ENCODE data around the gene COG4.
"Not testable (repeated sequence)": the region's sequence is repeated elsewhere in the genome, so short reads cannot be mapped to it uniquely, and the experiment has no call there.

COG4 gene

GRCh38 chr16:70551788-70552187 lies 28.4 kb upstream of the COG4 start:
- DNase-seq (ENCODE audit: low read depth): no peak
- no peak overlapping the region for H3K4me3 ChIP-seq (replicated peaks; ENCODE audit: low read depth, low read length)
- TF ChIP-seq CTCF (IDR thresholded peaks at IDR 0.05; ENCODE audit: low read length, missing control alignments): no peak

DNA sequence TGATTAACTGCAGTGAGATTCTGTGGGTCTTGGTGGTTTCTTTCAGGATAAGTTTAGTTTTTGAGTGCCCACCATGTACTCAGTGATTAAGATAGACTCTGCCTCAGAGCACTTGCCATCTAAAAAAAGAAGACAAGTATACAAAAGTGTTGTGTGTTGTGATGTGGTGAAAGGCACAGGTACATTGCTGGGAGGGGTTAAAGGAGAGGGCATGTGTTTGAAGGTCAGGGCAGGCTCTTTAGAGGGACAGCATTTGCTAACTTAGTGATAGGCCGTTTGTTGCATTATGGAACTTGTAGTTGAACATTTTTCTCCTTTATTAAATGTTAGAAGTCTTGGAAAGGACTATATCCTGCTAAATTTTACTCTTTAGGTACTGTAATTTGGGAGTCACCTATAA lies 26.7 kb upstream of the COG4 start:
- no peak overlapping the region for H3K4me3 ChIP-seq (replicated peaks; ENCODE audit: low read depth, low read length)
- no peak for DNase-seq (ENCODE audit: low read depth)
- TF ChIP-seq CTCF (IDR thresholded peaks at IDR 0.05; ENCODE audit: low read length, missing control alignments): no peak

DNA sequence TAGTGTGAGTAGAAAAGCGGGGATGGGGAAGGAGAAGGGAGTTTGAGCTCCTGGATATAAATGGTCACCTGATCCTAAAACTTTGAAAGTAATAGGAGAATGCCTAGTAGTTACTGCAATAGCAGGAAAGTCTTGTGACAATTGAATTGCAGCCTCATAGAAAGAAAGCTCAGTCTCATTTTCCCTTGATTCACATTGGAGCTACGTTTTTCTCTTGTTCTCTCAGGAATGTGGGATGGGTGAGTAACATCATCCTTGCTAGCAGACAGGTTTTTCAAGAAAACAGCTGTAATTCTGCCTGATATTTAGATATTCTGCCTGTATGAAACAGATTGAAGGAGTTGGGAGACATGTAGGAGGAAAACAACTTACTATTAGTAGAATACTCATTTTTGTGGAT lies 25.6 kb upstream of the COG4 start:
- DNase-seq (ENCODE audit: low read depth): no peak
- no peak for TF ChIP-seq CTCF (IDR thresholded peaks at IDR 0.05; ENCODE audit: low read length, missing control alignments)
- no peak overlapping the region for H3K4me3 ChIP-seq (replicated peaks; ENCODE audit: low read depth, low read length)

DNA sequence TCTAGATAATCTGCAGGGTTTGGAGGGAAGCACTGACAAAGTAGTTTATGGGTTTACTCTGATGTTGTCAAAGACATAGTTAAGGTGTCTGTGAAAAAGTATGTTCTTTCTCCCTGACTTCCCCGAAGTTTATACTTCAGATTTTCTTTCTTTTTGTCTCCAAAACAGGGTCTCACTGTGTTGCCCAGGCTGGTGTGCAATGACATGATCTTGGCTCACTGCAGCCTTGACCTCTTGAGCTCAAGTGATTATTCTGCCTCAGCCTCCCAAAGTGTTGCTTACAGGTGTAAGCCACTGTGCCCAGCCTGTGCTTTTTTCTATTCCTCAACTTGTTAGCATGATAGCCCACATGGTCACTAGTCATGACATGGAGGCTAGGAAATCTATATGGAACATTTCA lies 21.2 kb upstream of the COG4 start:
- H3K4me3 ChIP-seq (replicated peaks; ENCODE audit: low read depth, low read length): no peak overlapping the region
- TF ChIP-seq CTCF (IDR thresholded peaks at IDR 0.05; ENCODE audit: low read length, missing control alignments): no peak
- DNase-seq (ENCODE audit: low read depth): no peak

DNA sequence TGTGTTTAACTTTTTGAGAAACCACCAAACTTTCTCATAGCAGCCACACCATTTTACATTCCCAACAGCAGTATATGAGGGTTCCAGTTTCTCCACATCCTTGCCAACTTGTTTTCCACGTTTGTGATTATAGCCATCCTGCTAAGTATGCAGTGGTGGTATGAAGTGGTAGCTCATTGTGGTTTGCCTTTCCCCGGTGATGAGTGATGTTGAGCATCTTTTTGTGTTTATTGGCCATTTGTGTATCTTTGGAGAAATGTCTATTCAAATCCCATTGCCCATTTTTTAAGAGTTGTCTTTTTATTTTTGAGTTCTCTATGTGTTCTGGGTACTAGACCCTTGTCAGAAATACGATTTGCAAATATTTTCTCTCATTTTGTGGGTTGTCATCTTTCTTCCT lies 17.6 kb upstream of the COG4 start:
- DNase-seq (ENCODE audit: low read depth): no peak
- TF ChIP-seq CTCF (IDR thresholded peaks at IDR 0.05; ENCODE audit: low read length, missing control alignments): no peak
- no peak overlapping the region for H3K4me3 ChIP-seq (replicated peaks; ENCODE audit: low read depth, low read length)

GRCh38 chr16:70534971-70535370 lies 11.6 kb upstream of the COG4 start:
- no peak for DNase-seq (ENCODE audit: low read depth)
- no peak for TF ChIP-seq CTCF (IDR thresholded peaks at IDR 0.05; ENCODE audit: low read length, missing control alignments)
- no peak overlapping the region for H3K4me3 ChIP-seq (replicated peaks; ENCODE audit: low read depth, low read length)

GRCh38 chr16:70529954-70530353 lies 6.6 kb upstream of the COG4 start:
- DNase-seq (ENCODE audit: low read depth); H3K4me3 ChIP-seq (replicated peaks; ENCODE audit: low read depth, low read length): not testable (repeated sequence)
